GM23248 (cell line): ENCODE results near the gene SLC30A7. TPM values are rescaled to one million over a fixed set of nuclear protein-coding genes. Genes with fewer than 3 reads are reported as not detected.

Source experiments
- DNase-seq: peaks from one replicate; pipeline ENCODE4 v3.0.0-alpha.2; 2015
- H2AFZ ChIP-seq: fragments of 200-600 bp; sonication (generic); 2 replicates; pipeline ENCODE4 v1.6.1; 2016; ENCODE audit warnings: antibody characterized with exemption
- H3F3A ChIP-seq: fragments of 200-600 bp; sonication (generic); 2 replicates; pipeline ENCODE4 v1.6.1; 2016; ENCODE audit warnings: mild to moderate bottlenecking, antibody characterized with exemption, mixed run types; ENCODE audit not compliant: insufficient read depth
- H3K27ac ChIP-seq: fragments of 200-600 bp; sonication (generic); 2 replicates; pipeline ENCODE4 v1.5.1; 2016; ENCODE audit warnings: mild to moderate bottlenecking
- H3K27me3 ChIP-seq: fragments of 200-600 bp; sonication (generic); replicated peaks from 2 replicates; pipeline ENCODE4 v1.6.1; 2016; ENCODE audit warnings: mild to moderate bottlenecking; ENCODE audit not compliant: insufficient read depth
- H3K36me3 ChIP-seq: fragments of 200-600 bp; sonication (generic); 2 replicates; pipeline ENCODE4 v1.6.1; 2016; ENCODE audit warnings: low read depth, mild to moderate bottlenecking
- H3K4me1 ChIP-seq: fragments of 200-600 bp; sonication (generic); 2 replicates; pipeline ENCODE4 v1.6.1; 2016; ENCODE audit warnings: mild to moderate bottlenecking; ENCODE audit not compliant: insufficient read depth
- H3K4me2 ChIP-seq: fragments of 200-600 bp; sonication (generic); one replicate; pipeline ENCODE4 v1.6.1; 2016; ENCODE audit warnings: mild to moderate bottlenecking; ENCODE audit not compliant: unreplicated experiment
- H3K4me3 ChIP-seq: fragments of 200-600 bp; sonication (generic); 2 replicates; pipeline ENCODE4 v1.5.1; 2016; ENCODE audit warnings: mild to moderate bottlenecking
- H3K79me2 ChIP-seq: fragments of 200-600 bp; sonication (generic); 2 replicates; pipeline ENCODE4 v1.6.1; 2016; ENCODE audit warnings: mild to moderate bottlenecking; ENCODE audit not compliant: insufficient read depth
- H3K9ac ChIP-seq: fragments of 200-600 bp; sonication (generic); 2 replicates; pipeline ENCODE4 v1.6.1; 2016; ENCODE audit warnings: mild to moderate bottlenecking
- H3K9me2 ChIP-seq: fragments of 200-600 bp; sonication (generic); 2 replicates; pipeline ENCODE4 v1.6.1; 2016; ENCODE audit warnings: mixed run types, mild to moderate bottlenecking, moderate library complexity; ENCODE audit not compliant: insufficient read depth
- H3K9me3 ChIP-seq: fragments of 200-600 bp; sonication (generic); one replicate; pipeline ENCODE4 v1.6.1; 2017; ENCODE audit warnings: low read depth
- H4K20me1 ChIP-seq: fragments of 200-600 bp; sonication (generic); 2 replicates; pipeline ENCODE4 v1.6.0; 2016; ENCODE audit not compliant: insufficient read depth
- EZH2 ChIP-seq: fragments of 200-600 bp; sonication (generic); IDR thresholded peaks from 2 replicates; pipeline ENCODE4 v1.6.1; 2018; ENCODE audit warnings: antibody characterized with exemption, mild to moderate bottlenecking; ENCODE audit not compliant: insufficient read depth, poor library complexity, severe bottlenecking
- EZH2phosphoT487 ChIP-seq: fragments of 200-600 bp; sonication (generic); IDR thresholded peaks from 2 replicates; pipeline ENCODE4 v1.6.1; 2018; ENCODE audit warnings: antibody characterized with exemption, moderate library complexity, mild to moderate bottlenecking, low read depth; ENCODE audit not compliant: insufficient read depth
- WGBS, 2 experiments: methylation state at CpG; one replicate each; pipeline ENCODE4 v1.1.6; 2015 to 2017; ENCODE audit warnings: low lambda C conversion rate in 2 of 2, low coverage in 1 of 2; ENCODE audit errors: missing lambda C conversion rate in 2 of 2; 5-methylcytosine and 5-hydroxymethylcytosine counted together
- in situ Hi-C: fragments of 300-500 bp; cut with MboI; formaldehyde crosslinking; loops from 2 replicates; pipeline ENCODE4 v1.15.0; 2020
- polyA plus RNA-seq: library from polyadenylated mRNA; unstranded; fragments of >200 nt; fragmentation: Nextera tagmentation; extraction: Ambion mirVana; gene quantifications from 2 replicates; pipeline ENCODE4 v1.2.1, GENCODE V29; 2016
- total RNA-seq: library from RNA; depleted of rRNA; stranded (reverse); fragments of >200 nt; shearing (Covaris generic); gene quantifications from 2 replicates; pipeline ENCODE4 v1.2.3, GENCODE V29; 2014

The SLC30A7 gene
- total and polyA plus RNA-seq, 2 experiments from 2014 or later = 35.2 to 65.7 TPM

DNA sequence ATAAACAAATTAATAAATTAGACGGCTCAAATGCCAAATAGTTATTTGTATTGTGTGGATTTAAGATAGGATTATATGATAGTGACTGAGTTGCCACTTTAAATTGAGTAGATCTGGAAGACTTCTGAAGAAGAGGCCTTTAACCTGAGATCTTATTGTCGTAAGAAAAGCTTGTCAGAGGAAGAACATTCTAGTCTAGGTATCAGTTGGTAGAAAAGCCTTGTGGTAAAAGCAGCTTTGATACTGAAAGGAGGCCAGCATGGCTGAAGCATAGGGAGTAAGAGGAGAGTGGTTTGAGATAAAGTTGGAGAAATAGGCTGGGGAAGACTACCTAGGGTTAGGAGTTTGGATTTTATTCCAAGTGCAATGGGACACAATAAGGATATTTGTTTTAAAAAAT, 29.1 kb downstream of the SLC30A7 start:
- no peaks in the 10 kb centered on the region for H3K9me2 ChIP-seq
- peaks cover 32% of the 10 kb centered on the region for H3K79me2 ChIP-seq
- 0 out of 2 replicates have a peak, but pooled peaks cover 2% of the 10 kb centered on the region for H4K20me1 ChIP-seq
- no peak overlapping the region for H3K27ac ChIP-seq
- no peak overlapping the region for H3K4me2 ChIP-seq
- WGBS, 2 experiments = 98 to 99% methylated on average over 2 of the region's 2 CpGs
- peaks cover 13% of the 10 kb centered on the region for H3K4me1 ChIP-seq
- DNase-seq = no peak
- in situ Hi-C loops = loop anchor here (5.0 kb wide), 1 partner anchor 362 kb away; no protein-coding TSS in a partner anchor
- no peak overlapping the region for H2AFZ ChIP-seq
- no peaks in the 10 kb centered on the region for H3K27me3 ChIP-seq
- H3K4me3 ChIP-seq = no peak overlapping the region
- peaks cover 48% of the 10 kb centered on the region for H3K36me3 ChIP-seq
- peaks cover 8% of the 10 kb centered on the region for H3F3A ChIP-seq
- TF ChIP-seq EZH2phosphoT487 (no peak), EZH2 (no peak)
- no peak overlapping the region for H3K9ac ChIP-seq
- H3K9me3 ChIP-seq = no peaks in the 10 kb centered on the region

- WGBS, 2 experiments = 100% methylated on average over 2 of the region's 2 CpGs
- H3F3A ChIP-seq = peaks cover 11% of the 10 kb centered on the region
- no peak overlapping the region for H3K4me2 ChIP-seq
- no peak overlapping the region for H3K27ac ChIP-seq
- H3K79me2 ChIP-seq = peaks cover 43% of the 10 kb centered on the region
- H3K4me1 ChIP-seq = peaks cover 11% of the 10 kb centered on the region; the same call in 1 of the 2 replicates
- H3K27me3 ChIP-seq = no peaks in the 10 kb centered on the region
- no peak for DNase-seq
- H3K9me3 ChIP-seq = no peaks in the 10 kb centered on the region
- TF ChIP-seq EZH2 (no peak), EZH2phosphoT487 (no peak)
- H3K9me2 ChIP-seq = no peaks in the 10 kb centered on the region
- H3K9ac ChIP-seq = no peak overlapping the region
- H2AFZ ChIP-seq = no peak overlapping the region
- no peak overlapping the region for H3K4me3 ChIP-seq
- in situ Hi-C loops = no loop called here
- 0 out of 2 replicates have a peak, but pooled peaks cover 2% of the 10 kb centered on the region for H4K20me1 ChIP-seq
- peaks cover 50% of the 10 kb centered on the region for H3K36me3 ChIP-seq
These were observed 30.4 kb downstream of the SLC30A7 start for GRCh38 chr1:100926240-100926639.

GRCh38 chr1:100927276-100927675, 31.4 kb downstream of the SLC30A7 start:
- in situ Hi-C loops = no loop called here
- 93 to 98% methylated on average over 2 of the region's 2 CpGs for WGBS, 2 experiments

GRCh38 chr1:100928128-100928527, 32.2 kb downstream of the SLC30A7 start:
- H3K9ac ChIP-seq = no peak overlapping the region
- peaks cover 11% of the 10 kb centered on the region; the same call in 1 of the 2 replicates for H3K4me1 ChIP-seq
- no peak overlapping the region for H3K27ac ChIP-seq
- WGBS, 2 experiments = 99 to 100% methylated on average over 3 of the region's 3 CpGs
- no peak overlapping the region for H2AFZ ChIP-seq
- no peak overlapping the region for H3K4me3 ChIP-seq
- no peak overlapping the region for H3K4me2 ChIP-seq
- peaks cover 16% of the 10 kb centered on the region for H3F3A ChIP-seq
- H3K27me3 ChIP-seq = no peaks in the 10 kb centered on the region
- H3K79me2 ChIP-seq = peaks cover 51% of the 10 kb centered on the region
- peaks cover 46% of the 10 kb centered on the region for H3K36me3 ChIP-seq
- no peak for TF ChIP-seq EZH2
- TF ChIP-seq EZH2phosphoT487 = no peak
- no peaks in the 10 kb centered on the region for H3K9me3 ChIP-seq
- H3K9me2 ChIP-seq = no peaks in the 10 kb centered on the region
- in situ Hi-C loops = no loop called here
- no peak for DNase-seq
- 0 out of 2 replicates have a peak, but pooled peaks cover 2% of the 10 kb centered on the region for H4K20me1 ChIP-seq

More at GRCh38 chr1:100927276-100927675, 31.4 kb downstream of the SLC30A7 start:
- peaks cover 11% of the 10 kb centered on the region; the same call in 1 of the 2 replicates for H3K4me1 ChIP-seq
- no peaks in the 10 kb centered on the region for H3K27me3 ChIP-seq
- no peak overlapping the region for H3K9ac ChIP-seq
- H3K36me3 ChIP-seq = peaks cover 50% of the 10 kb centered on the region
- H3K4me3 ChIP-seq = no peak overlapping the region
- H2AFZ ChIP-seq = no peak overlapping the region
- H3K9me2 ChIP-seq = no peaks in the 10 kb centered on the region
- H3K4me2 ChIP-seq = no peak overlapping the region
- no peak for DNase-seq
- H3K27ac ChIP-seq = no peak overlapping the region
- peaks cover 16% of the 10 kb centered on the region for H3F3A ChIP-seq
- 0 out of 2 replicates have a peak, but pooled peaks cover 2% of the 10 kb centered on the region for H4K20me1 ChIP-seq
- TF ChIP-seq EZH2 = no peak
- TF ChIP-seq EZH2phosphoT487 = no peak
- H3K79me2 ChIP-seq = peaks cover 46% of the 10 kb centered on the region
- no peaks in the 10 kb centered on the region for H3K9me3 ChIP-seq
